ENCODE data around the gene SELE. TPM values are rescaled to one million over a fixed set of nuclear protein-coding genes. Genes with fewer than 3 reads are reported as not detected.

The SELE gene
- total and polyA plus RNA-seq, 2 of the 4 experiments (the other 2 are of a cell fraction): not detected

- H2AK5ac ChIP-seq (ENCODE audit: low read depth, low read length): no peak overlapping the region
- no peak overlapping the region for H3K9ac ChIP-seq (ENCODE audit: low read depth, low read length)
- H3K9me1 ChIP-seq (ENCODE audit: insufficient read depth, low read length): no peaks in the 10 kb centered on the region
- intact Hi-C loops (cut with micrococcal nuclease) (no loop called here), dilution Hi-C loops (cut with HindIII; ENCODE audit: low sequenced_read_pairs, unreplicated experiment) (no loop called here), in situ Hi-C loops (cut with MboI; ENCODE audit: low sequenced_read_pairs) (no loop called here)
- POLR2A ChIA-PET (ENCODE audit: unreplicated experiment): no interaction called here
- DNase-seq (no peak), ATAC-seq (ENCODE audit: low read depth) (no peak)
- H3K23ac ChIP-seq (ENCODE audit: low read depth, low read length): no peak overlapping the region
- no peak overlapping the region for H2BK120ac ChIP-seq (ENCODE audit: low read depth, low read length)
- no peaks in the 10 kb centered on the region for H4K20me1 ChIP-seq (ENCODE audit: insufficient read depth, low read length)
- no peak overlapping the region for H4K8ac ChIP-seq (ENCODE audit: low read depth in 2 of 2, low read length in 2 of 2)
- CTCF ChIA-PET: no interaction called here
- no peaks in the 10 kb centered on the region for H3K9me3 ChIP-seq (ENCODE audit: control insufficient read depth, insufficient read depth, low read length)
- BruUV-seq (replicated peaks): no TSS peak
- H4K5ac ChIP-seq (ENCODE audit: low read depth, low read length): no peak overlapping the region
- no peak overlapping the region for H2AFZ ChIP-seq (replicated peaks; ENCODE audit: low read length, poor library complexity)
- H2AK9ac ChIP-seq (replicated peaks; ENCODE audit: low read depth, low read length, poor library complexity): no peak overlapping the region
- H4K91ac ChIP-seq (ENCODE audit: insufficient read depth, low read depth, low read length): no peak overlapping the region
- H3K4ac ChIP-seq (ENCODE audit: low read depth, low read length): no peak overlapping the region
- TF ChIP-seq, protein P1, sequence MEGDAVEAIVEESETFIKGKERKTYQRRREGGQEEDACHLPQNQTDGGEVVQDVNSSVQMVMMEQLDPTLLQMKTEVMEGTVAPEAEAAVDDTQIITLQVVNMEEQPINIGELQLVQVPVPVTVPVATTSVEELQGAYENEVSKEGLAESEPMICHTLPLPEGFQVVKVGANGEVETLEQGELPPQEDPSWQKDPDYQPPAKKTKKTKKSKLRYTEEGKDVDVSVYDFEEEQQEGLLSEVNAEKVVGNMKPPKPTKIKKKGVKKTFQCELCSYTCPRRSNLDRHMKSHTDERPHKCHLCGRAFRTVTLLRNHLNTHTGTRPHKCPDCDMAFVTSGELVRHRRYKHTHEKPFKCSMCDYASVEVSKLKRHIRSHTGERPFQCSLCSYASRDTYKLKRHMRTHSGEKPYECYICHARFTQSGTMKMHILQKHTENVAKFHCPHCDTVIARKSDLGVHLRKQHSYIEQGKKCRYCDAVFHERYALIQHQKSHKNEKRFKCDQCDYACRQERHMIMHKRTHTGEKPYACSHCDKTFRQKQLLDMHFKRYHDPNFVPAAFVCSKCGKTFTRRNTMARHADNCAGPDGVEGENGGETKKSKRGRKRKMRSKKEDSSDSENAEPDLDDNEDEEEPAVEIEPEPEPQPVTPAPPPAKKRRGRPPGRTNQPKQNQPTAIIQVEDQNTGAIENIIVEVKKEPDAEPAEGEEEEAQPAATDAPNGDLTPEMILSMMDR (conservative IDR thresholded peaks at IDR 0.05; ENCODE audit: low read depth, low read length): no peak
- TF ChIP-seq RFX5 (IDR thresholded peaks at IDR 0.05; ENCODE audit: low read depth, low read length) (no peak), MAFK (IDR thresholded peaks at IDR 0.05; ENCODE audit: low read depth, low read length) (peak; percentile 51), FOS (IDR thresholded peaks at IDR 0.05; ENCODE audit: low read depth, low read length) (no peak), RAD21 (IDR thresholded peaks at IDR 0.05; ENCODE audit: low read length) (no peak), CEBPB (IDR thresholded peaks at IDR 0.05; ENCODE audit: low read depth, low read length) (no peak), POLR2A (IDR thresholded peaks at IDR 0.05; ENCODE audit: low read depth, low read length) (no peak)
- H2BK20ac ChIP-seq (ENCODE audit: low read depth, low read length): no peak overlapping the region
- no peaks in the 10 kb centered on the region for H3K27me3 ChIP-seq (ENCODE audit: control insufficient read depth, insufficient read depth, low read length)
- H3K4me2 ChIP-seq (ENCODE audit: low read depth, low read length): no peak overlapping the region
- no peak overlapping the region for H3K56ac ChIP-seq (ENCODE audit: extremely low read depth, insufficient read depth, low read length)
- no peak overlapping the region for H3K14ac ChIP-seq (replicated peaks; ENCODE audit: low read depth, low read length)
- H3K36me3 ChIP-seq (ENCODE audit: control insufficient read depth, insufficient read depth, low read length): no peaks in the 10 kb centered on the region
- WGBS, 2 experiments (ENCODE audit: extremely low coverage in 2 of 2, insufficient read length in 1 of 2): no CpG with 5 or more reads among the region's 1 CpG
- H2BK15ac ChIP-seq (ENCODE audit: low read depth, low read length): no peak overlapping the region
- no peak overlapping the region for H3K27ac ChIP-seq (ENCODE audit: insufficient read depth, low read length)
- H3K18ac ChIP-seq (ENCODE audit: low read depth, low read length): no peak overlapping the region
- H3K4me3 ChIP-seq (ENCODE audit: insufficient read depth, low read depth, low read length): no peak overlapping the region
- no peaks in the 10 kb centered on the region for H3K79me1 ChIP-seq (ENCODE audit: low read depth in 1 of 2, low read length in 2 of 2)
- no peak overlapping the region for H2BK5ac ChIP-seq (ENCODE audit: low read depth, low read length, poor library complexity, severe bottlenecking)
- H3K4me1 ChIP-seq (ENCODE audit: control insufficient read depth, insufficient read depth, low read length): no peaks in the 10 kb centered on the region
Observed at GRCh38 chr1:169750041-169750440, 16.2 kb upstream of the SELE start.

All from IMR-90 (cell line).